Stomach (tissue), 9 donors: ENCODE data around the gene CSMD2. TPM values are rescaled to one million over a fixed set of nuclear protein-coding genes. Genes with fewer than 3 reads are reported as not detected.

ENCODE experiments used
- DNase-seq, 2 donors: peaks; one replicate each; pipeline versions ENCODE4 v3.0.0 to v3.0.0-alpha.2; 2013 to 2019
- H3K27ac ChIP-seq, 5 donors: fragments of 200-600 bp in 4 of 5; sonication (generic) in 4 of 5; one replicate each; pipeline ENCODE4 v1.5.1; 2013 to 2019; ENCODE audit warnings: mild to moderate bottlenecking in 1 of 5, moderate library complexity in 1 of 5
- H3K27me3 ChIP-seq, 3 donors: fragments of 200-600 bp; sonication (generic); one replicate each; pipeline ENCODE4 v1.5.1; 2017 to 2019; ENCODE audit warnings: mixed run types in 1 of 3
- H3K36me3 ChIP-seq, 4 donors: fragments of 200-600 bp; sonication (generic); 1 replicate in 3 of 4; 2 replicates in 1 of 4; pipeline ENCODE4 v1.5.1; 2016 to 2019
- H3K4me1 ChIP-seq, 4 donors: fragments of 200-600 bp; sonication (generic); one replicate each; pipeline ENCODE4 v1.5.1; 2016 to 2019
- H3K4me3 ChIP-seq, 4 donors: fragments of 200-600 bp; sonication (generic) in 3 of 4; one replicate each; pipeline ENCODE4 v1.5.1; 2016 to 2019; ENCODE audit warnings: mild to moderate bottlenecking in 1 of 4
- H3K9me3 ChIP-seq, 4 donors: fragments of 200-600 bp; sonication (generic); one replicate each; pipeline ENCODE4 v1.5.1; 2016 to 2019
- EP300 ChIP-seq: sonication (generic); formaldehyde crosslinking; IDR thresholded peaks from one replicate; pipeline ENCODE4 v1.6.1; 2017; ENCODE audit warnings: antibody characterized with exemption
- POLR2A ChIP-seq, 4 donors: fragments of 450-650 bp; IDR thresholded peaks; one replicate each; pipeline ENCODE4 v1.6.1; 2016; ENCODE audit warnings: antibody characterized with exemption in 4 of 4, control low read depth in 2 of 4, mild to moderate bottlenecking in 1 of 4, moderate library complexity in 1 of 4
- POLR2AphosphoS5 ChIP-seq, 3 donors: sonication (generic); formaldehyde crosslinking; IDR thresholded peaks; one replicate each; pipeline ENCODE4 v1.6.1; 2016; ENCODE audit warnings: antibody characterized with exemption in 3 of 3
- WGBS, 5 donors: extraction: QIAGEN DNeasy Blood & Tissue Kit in 3 of 5; methylation state at CpG; one replicate each; pipeline versions ENCODE4 v1.1.5 to v1.1.7; 2013 to 2018; 5-methylcytosine and 5-hydroxymethylcytosine counted together
- intact Hi-C: fragments of 100-400 bp; cut with DNase I; formaldehyde crosslinking; loops from one replicate; pipeline ENCODE4 v1.15.1; 2023; ENCODE audit warnings: low total_unique reads
- polyA plus RNA-seq, 3 donors: library from polyadenylated mRNA; stranded (reverse); fragments of 200-250 nt; gene quantifications; one replicate each; pipeline ENCODE4 v1.2.3, GENCODE V29; 2013
- total RNA-seq, 5 donors: library from RNA; depleted of rRNA; stranded (reverse); fragments of >200 nt; gene quantifications; one replicate each; pipeline versions ENCODE4 v1.1.0 to v1.2.3, GENCODE V29; 2014 to 2016
- TF ChIP-seq, protein P1 (sequence below), 7 experiments: fragments of 450-650 bp in 4 of 7; fragments of 200-600 bp in 3 of 7; sonication (generic) in 3 of 7; IDR thresholded peaks; one replicate each; pipeline ENCODE4 v1.5.1; 2016 to 2019; ENCODE audit warnings: antibody characterized with exemption in 7 of 7, control low read depth in 2 of 7, mild to moderate bottlenecking in 1 of 7
- donor health status: healthy with polysubstance abuse.
- donor health status: Bipolar disorder and iron deficiency.
- donor health status: healthy.

CSMD2 gene
- total and polyA plus RNA-seq, 8 donors: 0.10 to 3.5 (median 0.37) TPM; not detected in 1

DNA sequence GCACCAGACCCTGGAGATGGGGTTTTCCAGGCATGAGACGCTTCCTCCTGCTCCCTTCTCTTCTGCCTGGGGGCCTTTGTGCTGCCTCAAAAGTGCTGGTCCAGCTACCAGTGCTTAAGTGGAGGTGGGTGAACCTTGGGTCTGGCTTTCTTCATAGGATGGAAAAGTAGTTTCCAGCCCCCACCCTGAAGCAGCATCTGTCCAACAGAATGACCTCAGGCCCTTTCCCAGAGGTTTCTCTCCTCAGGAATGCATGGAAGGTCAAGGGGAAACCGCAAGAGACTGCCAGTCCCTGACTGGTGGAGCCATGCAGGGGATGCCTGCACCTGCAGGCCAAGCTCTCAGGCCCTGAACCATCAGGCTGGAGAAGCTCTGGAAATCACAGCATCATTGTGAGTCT, 237.3 kb downstream of the CSMD2 start:
- TF ChIP-seq POLR2A (IDR thresholded peaks at IDR 0.05) (no peak), EP300 (no peak), POLR2AphosphoS5 (IDR thresholded peaks at IDR 0.05) (no peak)
- TF ChIP-seq, protein P1, sequence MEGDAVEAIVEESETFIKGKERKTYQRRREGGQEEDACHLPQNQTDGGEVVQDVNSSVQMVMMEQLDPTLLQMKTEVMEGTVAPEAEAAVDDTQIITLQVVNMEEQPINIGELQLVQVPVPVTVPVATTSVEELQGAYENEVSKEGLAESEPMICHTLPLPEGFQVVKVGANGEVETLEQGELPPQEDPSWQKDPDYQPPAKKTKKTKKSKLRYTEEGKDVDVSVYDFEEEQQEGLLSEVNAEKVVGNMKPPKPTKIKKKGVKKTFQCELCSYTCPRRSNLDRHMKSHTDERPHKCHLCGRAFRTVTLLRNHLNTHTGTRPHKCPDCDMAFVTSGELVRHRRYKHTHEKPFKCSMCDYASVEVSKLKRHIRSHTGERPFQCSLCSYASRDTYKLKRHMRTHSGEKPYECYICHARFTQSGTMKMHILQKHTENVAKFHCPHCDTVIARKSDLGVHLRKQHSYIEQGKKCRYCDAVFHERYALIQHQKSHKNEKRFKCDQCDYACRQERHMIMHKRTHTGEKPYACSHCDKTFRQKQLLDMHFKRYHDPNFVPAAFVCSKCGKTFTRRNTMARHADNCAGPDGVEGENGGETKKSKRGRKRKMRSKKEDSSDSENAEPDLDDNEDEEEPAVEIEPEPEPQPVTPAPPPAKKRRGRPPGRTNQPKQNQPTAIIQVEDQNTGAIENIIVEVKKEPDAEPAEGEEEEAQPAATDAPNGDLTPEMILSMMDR (IDR thresholded peaks at IDR 0.05): no peak
- 36 to 87% (median 75%) methylated on average over 2 of the region's 2 CpGs for WGBS, 5 donors
- intact Hi-C loops: no loop called here
- no peaks in the 10 kb centered on the region for H3K36me3 ChIP-seq
- H3K9me3 ChIP-seq: peaks cover 0 to 10% (median 0%) of the 10 kb centered on the region in 4 donors
- DNase-seq: no peak
- no peak overlapping the region for H3K27ac ChIP-seq
- no peaks in the 10 kb centered on the region for H3K4me1 ChIP-seq
- H3K27me3 ChIP-seq: peaks cover 0 to 16% (median 0%) of the 10 kb centered on the region in 3 donors
- H3K4me3 ChIP-seq: no peak overlapping the region

- Histone ChIP-seq H3K9me3 (peaks cover 0 to 10% (median 0%) of the 10 kb centered on the region in 4 donors), H3K27me3 (peaks cover 0 to 11% (median 0%) of the 10 kb centered on the region in 3 donors), H3K4me3 (no peak overlapping the region), H3K4me1 (no peaks in the 10 kb centered on the region), H3K36me3 (no peaks in the 10 kb centered on the region), H3K27ac (no peak overlapping the region)
- TF ChIP-seq POLR2A (IDR thresholded peaks at IDR 0.05): no peak
- TF ChIP-seq EP300: no peak
- TF ChIP-seq POLR2AphosphoS5 (IDR thresholded peaks at IDR 0.05): no peak
- TF ChIP-seq, protein P1 (IDR thresholded peaks at IDR 0.05): no peak
- DNase-seq: no peak
- WGBS, 5 donors: 79 to 89% (median 83%) methylated on average over 8 of the region's 8 CpGs
- intact Hi-C loops: no loop called here
Measured at GRCh38 chr1:33925586-33925985, 239.4 kb downstream of the CSMD2 start.

DNA sequence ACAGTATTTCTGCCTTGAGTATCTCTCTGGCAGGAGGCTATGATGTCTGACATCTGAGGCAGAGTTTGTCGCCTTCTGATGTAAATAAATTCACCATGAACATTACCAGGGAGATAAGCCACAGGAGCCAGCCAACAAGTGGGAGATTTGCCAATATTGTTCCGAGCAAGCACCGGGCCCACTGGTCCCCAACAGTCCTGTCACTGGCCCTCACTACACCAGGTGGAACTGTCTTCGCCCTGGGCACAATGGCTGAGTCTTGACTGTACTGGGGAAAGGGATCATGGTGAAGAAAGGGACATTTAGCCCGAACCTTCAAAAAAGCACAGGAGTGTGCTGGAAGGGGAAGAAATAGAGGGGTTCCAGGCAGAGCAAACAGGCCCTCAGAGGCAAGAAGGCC, 243.7 kb downstream of the CSMD2 start:
- Histone ChIP-seq H3K4me3 (no peak overlapping the region), H3K27me3 (no peaks in the 10 kb centered on the region), H3K9me3 (peaks cover 0 to 10% (median 0%) of the 10 kb centered on the region in 4 donors), H3K36me3 (no peaks in the 10 kb centered on the region), H3K27ac (no peak overlapping the region), H3K4me1 (no peaks in the 10 kb centered on the region)
- TF ChIP-seq POLR2AphosphoS5 (IDR thresholded peaks at IDR 0.05) (no peak), POLR2A (IDR thresholded peaks at IDR 0.05) (no peak), EP300 (no peak)
- TF ChIP-seq, protein P1 (IDR thresholded peaks at IDR 0.05): no peak
- WGBS, 5 donors: 74 to 83% (median 82%) methylated on average over 5 of the region's 5 CpGs
- intact Hi-C loops: no loop called here
- DNase-seq: no peak

GRCh38 chr1:33918368-33918767, 246.7 kb downstream of the CSMD2 start:
- Histone ChIP-seq H3K36me3 (no peaks in the 10 kb centered on the region), H3K27ac (no peak overlapping the region), H3K4me1 (no peaks in the 10 kb centered on the region), H3K4me3 (no peak overlapping the region), H3K27me3 (peaks cover 0 to 5% (median 0%) of the 10 kb centered on the region in 3 donors), H3K9me3 (no peaks in the 10 kb centered on the region)
- intact Hi-C loops: no loop called here
- no peak for DNase-seq
- 7 to 31% (median 23%) methylated on average over 1 of the region's 1 CpG for WGBS, 5 donors
- TF ChIP-seq POLR2AphosphoS5 (IDR thresholded peaks at IDR 0.05) (no peak), EP300 (no peak), POLR2A (IDR thresholded peaks at IDR 0.05) (no peak)
- TF ChIP-seq, protein P1 (IDR thresholded peaks at IDR 0.05): no peak
